ENCODE measurements around the gene PSAP.

Gene PSAP

DNA sequence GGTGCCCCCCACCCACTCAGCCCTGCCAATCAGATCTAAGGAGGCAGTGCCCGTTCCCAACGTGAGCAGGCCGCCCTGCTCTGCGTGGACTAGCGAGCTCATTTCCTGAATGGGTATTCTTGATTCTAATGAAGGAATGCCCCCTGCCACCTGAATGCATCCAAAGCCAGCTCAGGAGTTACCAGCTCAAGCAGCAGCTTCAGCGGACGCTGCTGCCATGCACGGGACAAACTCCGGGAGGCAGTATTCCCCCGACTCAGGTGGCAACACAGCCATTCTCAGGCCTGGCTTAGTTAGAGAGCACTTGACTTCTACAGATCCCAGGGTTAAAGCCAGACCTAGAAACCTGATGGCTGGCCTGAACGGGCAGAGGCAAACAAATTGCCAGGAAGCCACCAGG lies 25.8 kb downstream of the PSAP start:
- no peak for DNase-seq (ENCODE audit: low spot score)

DNA sequence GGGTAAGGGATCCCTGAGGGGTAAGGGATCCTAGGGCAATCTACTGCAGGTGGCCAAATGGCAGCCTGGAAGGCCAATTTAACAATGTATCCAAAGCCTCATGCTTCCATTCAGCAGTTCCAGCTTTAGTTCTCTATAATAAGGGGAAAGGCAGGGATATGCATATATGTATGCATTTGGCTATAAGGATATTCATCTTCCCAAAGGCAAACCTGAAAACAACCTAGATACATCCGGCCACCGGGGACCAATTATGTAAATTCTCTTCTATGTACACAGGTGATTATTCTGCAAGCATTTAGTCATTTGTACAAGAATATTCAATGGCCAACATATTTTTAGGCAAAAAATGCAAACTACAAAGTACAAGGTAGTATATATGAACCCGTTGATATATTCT lies 26.7 kb downstream of the PSAP start:
- DNase-seq (ENCODE audit: low spot score): no peak

DNA sequence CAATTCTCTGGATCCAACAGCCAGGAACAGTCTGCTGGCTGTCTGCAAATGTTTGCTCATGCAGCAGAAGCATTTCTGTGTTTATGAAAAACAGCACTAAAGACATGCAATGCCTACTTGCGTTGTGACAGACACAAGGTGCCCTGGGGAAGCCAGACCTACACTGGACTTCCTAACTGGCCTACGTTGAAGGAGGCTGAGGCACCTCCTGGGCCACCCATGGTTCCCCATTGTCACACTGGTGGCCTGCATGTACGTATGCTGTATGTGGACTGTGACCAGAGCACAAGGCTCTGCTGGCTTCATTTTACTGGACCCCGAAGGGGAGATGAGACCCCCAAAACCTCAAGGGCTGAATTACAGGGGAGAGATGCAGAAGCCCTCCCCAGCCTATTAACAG lies 27.7 kb downstream of the PSAP start:
- no peak for DNase-seq (ENCODE audit: low spot score)

DNA sequence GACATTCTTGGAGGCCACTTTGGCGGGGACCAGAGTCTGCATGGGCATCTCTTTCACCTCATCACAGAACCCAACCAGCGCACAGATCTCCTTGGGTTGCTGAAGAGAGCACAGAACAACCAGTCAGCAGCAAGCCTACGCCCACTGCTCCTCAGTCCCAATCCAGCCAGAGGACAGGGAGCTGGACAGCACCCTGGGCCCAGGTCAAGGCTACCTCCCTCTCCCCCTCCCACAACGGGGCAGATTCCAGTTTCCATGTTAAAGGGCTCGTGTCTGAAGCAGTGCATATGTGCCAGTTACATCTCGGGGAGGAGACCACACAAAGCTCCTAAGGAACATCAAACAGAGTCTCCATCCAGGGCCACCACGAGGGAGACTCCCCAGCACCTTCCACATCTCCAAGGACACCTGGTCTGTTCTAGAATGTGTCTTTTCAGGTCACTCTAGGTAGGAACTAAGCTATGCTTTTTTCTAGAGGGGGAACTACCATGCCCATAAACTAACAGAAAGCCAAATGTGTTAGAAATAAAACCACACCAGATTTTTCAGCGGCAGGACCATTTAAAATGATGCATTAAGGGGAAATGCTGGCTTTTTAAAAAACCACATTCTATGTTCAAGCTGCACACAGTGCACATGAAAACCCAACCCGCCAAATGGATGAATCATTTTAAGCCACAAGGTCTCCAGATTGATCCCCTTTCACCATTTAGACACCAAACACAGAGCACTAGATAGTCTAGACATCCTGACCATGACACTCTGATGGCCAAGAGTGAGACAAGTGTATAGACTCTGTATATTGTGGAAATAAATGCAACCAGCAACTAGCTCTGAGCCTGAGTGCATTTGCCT lies 28.9 kb downstream of the PSAP start:
- no peak for DNase-seq (ENCODE audit: low spot score)

DNA sequence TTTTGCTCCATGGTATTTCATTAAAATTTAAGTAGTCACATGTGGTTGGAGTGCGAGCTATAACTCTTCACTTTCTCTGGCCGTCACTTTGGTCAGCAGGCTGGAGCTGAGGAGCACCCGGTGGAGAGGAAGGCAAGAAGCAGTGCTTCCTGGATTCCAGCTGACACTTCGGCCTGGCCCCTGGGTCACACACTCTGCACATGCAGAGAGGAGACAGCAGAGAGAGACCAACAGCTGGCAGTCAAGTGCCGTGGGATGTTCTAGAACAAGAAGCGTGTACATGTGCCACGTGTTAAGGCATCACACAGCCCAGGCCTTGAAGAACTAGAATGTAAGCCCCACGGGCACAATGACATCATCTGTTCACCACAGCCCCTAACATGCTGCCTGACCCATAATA lies 30.1 kb downstream of the PSAP start:
- no peak for DNase-seq (ENCODE audit: low spot score)

DNA sequence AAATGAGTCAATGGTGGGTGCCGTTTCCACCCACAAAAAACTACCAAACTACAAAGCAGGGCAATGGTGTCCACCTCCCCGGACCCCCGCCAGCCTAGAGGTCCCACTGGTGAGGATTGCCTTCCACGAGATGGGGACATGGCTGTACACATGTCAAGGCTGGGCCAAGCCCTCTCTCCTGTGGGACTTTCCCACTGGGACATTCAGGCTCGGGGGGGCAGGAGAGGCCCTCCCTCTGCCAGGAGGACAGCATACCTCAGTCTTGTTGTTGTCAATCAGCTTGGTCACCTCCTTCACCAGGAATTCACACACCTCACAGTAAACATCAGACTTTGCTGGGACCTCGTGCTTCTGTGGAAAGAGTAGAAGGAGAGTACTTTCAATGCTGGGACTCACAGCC lies 31.1 kb downstream of the PSAP start:
- no peak for DNase-seq (ENCODE audit: low spot score)

DNA sequence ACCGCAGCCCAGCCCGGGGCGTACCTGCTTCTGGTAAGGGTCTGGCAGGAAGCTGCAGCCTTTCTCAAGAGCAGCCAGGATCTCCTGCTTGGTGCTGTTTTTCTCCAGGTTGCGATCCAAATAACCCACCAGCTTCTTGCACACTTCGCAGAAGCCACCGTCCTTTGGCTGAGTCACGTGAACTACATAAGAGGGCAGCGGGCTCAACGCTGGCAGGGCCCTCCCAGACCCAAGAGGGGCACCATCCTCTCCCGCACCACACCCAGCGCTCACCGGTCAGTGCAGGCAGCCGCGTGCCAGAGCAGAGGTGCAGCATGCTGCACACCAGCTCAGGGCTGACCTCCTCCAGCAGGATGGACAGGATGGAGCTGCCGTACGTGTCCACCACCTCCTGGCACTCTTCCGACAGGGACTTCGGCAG lies 31.6 kb downstream of the PSAP start:
- no peak for DNase-seq (ENCODE audit: low spot score)

DNA sequence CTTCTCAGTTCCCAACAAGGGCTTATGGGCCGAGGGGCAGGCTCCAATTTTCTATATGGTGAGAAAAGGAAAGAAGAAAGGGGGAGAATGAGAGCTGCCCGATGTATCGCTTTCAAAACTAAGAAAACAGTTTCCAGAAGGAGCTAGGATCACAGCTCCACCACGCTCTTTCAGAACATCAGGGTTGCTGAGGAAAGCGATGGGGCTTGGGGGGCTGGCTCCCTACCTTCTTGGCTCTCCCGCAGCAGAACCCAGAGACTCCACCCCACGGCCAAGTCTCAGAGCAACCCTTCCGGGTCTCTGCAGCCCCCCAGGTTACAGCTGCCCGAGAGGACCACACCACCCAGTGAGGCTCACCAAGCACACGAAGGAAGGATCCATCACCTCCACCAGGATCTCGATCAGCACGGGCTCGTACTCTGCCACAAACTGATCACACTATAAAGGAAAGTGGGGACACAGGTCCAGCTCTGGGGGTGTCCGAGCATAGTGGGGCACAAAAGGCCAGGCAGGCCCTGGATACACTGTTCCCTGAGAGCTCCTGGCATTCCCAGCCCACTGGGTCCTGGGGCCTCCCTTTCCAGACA lies 32.3 kb downstream of the PSAP start:
- DNase-seq (ENCODE audit: low spot score): no peak

DNA sequence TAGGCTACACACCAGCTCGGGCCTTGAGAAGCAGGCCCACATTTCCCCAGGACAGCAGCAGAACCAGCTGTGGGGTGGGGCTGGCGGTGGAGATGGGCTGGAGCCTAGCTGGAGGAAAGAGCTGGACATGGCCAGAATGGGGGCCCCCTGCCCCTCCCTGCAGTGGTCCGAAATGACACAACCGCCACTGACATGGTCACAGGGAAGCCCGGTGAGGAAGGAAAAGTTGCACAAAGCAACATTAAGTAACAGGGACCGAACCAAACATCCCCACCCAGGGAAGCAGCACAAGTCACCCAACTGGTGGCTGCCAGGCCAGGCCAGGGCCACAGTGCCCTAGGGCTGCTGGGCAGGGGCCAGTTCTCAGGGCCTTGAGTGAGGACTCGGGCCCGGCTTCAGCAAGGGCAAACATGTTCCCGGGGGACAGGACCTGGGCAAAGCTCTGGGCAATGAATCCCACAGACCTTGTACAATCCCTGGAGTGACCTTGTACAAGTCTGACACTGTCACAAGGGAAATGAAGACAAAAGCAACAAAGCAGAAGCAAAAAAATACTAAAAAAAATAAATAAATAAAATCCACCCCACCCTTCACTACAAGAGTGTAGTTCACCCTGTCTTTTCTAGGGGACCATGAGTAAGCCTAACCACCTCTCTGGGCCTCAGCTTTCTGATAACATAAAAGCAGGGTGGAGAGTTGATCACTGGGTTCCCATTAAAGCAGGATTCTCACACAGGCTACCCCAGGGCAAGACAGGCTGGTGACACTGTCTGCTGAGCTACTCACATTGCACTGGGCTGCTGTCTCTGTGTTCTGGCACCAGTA lies 33.0 kb downstream of the PSAP start:
- DNase-seq (ENCODE audit: low spot score): no peak

DNA sequence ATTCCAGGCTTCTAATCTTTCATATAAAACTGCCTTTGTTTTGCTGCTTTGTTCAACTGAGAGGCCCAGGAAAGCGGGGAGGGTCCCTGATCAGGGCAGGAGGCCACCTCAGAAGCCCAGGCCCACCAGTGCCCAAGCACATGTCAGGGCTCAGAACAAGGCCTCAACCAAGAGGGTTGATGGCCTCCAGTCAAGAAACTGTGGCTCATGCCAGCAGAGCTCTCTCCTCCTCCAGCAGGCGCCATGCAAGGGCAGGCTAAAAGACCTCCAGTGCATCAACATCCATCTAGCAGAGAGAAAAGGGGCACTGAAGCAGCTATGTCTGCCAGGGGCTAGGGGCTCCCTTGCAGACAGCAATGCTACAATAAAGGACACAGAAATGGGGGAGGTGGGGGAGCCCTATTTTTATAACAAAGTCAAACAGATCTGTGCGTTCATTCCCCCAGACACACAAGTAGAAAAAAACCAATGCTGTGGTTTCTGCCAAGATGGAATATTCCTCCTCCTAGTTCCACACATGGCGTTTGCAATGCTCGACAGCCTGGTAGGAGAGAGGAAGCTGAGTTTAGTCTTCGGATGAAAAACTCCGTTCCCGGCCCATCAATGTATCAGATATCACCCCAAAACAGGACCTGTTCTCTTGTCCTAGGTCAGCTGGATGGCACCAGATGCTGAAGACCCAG lies 34.0 kb downstream of the PSAP start:
- no peak for DNase-seq (ENCODE audit: low spot score)

DNA sequence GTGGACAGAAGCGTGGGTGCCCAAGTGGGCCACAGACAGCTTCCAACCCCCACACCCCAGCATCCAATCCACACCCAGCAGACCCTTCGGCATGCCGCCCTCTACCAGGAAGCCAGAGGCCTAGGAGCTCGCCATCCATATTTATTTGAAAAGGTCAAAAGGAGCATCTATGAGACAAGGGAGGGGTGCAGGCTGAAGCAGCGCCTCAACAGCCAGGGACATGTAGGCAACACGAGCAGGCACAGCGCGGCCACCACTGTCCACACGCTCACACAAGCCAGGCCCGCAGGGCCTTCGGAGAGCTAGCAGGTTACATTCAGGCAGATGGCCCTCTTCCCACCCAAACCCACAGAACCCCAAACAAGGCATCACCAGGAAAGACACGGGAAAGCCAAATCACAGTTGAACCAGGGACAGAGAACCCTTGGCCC lies 34.6 kb downstream of the PSAP start:
- no peak for DNase-seq (ENCODE audit: low spot score)

DNA sequence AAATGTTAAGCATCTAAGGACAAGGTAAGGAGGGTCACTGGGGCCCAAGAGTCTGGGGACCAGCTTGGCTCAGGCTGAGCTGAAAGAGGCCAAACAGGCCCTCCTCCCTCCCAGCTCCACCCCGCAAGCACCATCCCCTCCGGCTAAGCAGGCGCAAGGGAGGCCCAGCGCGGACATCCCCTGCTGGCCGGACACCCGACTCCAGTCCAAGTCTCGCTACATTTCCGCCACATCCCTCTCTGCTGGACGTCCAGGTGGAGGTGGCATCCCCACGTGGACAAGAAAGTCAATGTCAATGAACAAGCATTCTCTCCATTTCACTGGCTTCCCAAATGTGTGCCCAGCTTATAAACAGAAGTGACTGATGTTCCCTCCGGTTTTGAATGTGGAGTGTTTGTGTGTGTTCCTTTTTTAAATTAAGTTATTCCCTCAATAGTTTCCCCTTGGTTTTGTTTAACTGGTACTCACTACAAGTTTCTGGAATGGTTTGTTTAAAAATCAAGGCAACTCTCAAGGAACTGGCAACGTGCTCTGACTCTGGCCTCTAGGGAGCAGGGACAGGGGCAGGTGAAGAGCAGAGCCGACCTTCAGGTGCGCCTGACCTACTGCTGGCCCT lies 35.4 kb downstream of the PSAP start:
- DNase-seq (ENCODE audit: low spot score): no peak

DNA sequence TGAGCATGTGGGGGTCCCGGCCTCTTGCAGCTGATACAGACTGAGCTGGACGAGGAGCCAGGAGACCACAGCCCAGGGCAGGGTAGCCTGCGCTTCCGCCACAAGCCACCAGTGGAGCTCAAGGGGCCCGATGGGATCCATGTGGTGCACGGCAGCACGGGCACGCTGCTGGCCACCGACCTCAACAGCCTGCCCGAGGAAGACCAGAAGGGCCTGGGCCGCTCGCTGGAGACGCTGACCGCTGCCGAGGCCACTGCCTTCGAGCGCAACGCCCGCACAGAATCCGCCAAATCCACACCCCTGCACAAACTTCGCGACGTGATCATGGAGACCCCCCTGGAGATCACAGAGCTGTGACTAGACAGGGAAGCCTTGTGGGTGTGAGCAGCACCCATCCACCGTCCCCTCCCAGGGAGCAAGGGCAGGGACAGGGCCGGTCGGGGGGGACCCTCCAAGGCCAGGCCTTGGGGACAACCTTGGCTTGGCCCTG lies 36.1 kb downstream of the PSAP start:
- DNase-seq (ENCODE audit: low spot score): no peak

DNA sequence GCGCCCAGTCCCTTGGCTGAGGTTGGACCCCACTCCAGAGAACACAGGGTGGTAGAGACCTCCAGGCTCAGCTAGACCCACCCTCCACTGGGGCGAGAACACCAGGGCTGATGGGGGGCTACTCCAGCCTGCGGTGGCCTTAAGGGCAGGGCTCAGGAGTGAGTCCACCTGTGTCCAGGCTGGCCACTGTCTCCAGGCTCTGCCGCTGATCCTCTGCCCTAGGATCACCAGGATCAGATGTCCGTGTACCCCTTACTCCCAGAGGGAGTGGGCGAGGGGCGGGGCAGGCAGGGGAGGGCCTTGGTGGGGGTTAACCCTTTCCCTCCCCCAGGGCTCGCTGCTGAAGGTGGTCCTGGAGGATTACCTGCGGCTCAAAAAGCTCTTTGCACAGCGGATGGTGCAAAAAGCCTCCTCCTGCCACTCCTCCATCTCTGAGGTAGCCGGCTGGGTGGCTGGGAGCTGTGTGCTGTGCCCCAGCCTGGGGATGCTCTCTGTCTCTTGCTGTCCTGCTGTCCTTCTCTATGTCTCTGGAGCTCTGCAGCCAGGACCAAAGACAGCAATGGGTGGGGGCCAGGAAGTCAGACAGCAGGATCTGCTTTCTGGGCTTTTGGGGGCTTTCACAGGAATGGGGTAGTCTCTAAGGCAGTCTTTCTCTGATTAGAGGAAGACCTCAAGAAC lies 38.0 kb downstream of the PSAP start:
- DNase-seq (ENCODE audit: low spot score): peak; percentile 42

DNA sequence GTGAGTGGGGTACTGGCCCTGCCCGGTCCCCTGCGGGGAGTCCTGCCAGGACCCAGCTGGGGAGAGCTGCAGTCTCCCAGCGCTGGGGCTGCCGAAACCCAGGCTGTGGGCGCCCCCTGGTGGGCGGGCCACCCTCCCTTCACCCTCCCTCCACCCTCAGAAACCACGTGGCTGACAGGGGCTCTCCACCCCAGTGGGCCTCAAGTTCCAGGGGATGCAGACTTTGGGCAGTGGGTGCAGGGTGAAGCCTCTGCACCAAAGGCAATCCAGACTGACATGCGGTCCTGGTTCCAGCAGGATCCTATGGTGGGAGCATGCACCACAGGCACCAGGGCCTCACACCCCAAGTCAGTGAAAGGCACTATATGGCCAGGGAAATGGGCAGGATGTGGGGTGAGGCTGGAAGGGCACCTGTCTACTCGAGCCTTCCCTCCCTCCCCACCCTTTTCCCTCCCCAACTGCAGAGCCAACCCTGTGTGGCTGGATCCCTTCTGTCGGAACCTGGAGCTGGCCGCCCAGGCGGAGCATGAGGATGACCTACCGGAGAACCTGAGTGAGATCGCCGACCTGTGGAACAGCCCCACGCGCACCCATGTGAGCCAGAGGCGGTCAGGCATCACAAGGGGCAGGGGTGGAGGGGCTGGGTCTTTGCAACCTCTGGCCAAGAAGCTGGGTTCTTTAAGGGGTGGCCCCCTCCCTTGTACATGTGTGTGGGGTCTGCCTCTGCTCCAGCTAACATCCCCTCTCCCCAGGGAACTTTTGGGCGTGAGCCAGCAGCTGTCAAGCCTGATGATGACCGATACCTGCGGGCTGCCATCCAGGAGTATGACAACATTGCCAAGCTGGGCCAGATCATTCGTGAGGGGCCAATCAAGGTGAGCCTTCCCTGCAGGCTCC lies 38.8 kb downstream of the PSAP start:
- peak; percentile 80 for DNase-seq (ENCODE audit: low spot score)

DNA sequence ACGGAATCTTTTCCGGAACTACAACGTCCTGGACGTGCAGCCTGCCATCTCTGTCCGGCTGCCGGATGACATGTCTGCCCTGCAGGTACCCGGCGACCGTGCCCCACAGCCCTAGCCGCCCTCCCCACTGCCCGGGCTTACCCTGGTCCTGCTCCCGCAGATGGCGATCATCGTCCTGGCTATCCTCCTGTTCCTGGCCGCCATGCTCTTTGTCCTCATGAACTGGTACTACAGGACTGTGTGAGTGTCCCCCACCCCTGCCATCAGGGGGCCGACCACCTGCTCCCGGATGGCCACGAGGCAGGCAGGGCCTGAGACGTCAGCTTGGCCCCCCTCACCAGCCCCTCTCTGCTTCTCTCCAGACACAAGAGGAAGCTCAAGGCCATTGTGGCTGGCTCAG lies 39.7 kb downstream of the PSAP start:
- no peak for DNase-seq (ENCODE audit: low spot score)

DNA sequence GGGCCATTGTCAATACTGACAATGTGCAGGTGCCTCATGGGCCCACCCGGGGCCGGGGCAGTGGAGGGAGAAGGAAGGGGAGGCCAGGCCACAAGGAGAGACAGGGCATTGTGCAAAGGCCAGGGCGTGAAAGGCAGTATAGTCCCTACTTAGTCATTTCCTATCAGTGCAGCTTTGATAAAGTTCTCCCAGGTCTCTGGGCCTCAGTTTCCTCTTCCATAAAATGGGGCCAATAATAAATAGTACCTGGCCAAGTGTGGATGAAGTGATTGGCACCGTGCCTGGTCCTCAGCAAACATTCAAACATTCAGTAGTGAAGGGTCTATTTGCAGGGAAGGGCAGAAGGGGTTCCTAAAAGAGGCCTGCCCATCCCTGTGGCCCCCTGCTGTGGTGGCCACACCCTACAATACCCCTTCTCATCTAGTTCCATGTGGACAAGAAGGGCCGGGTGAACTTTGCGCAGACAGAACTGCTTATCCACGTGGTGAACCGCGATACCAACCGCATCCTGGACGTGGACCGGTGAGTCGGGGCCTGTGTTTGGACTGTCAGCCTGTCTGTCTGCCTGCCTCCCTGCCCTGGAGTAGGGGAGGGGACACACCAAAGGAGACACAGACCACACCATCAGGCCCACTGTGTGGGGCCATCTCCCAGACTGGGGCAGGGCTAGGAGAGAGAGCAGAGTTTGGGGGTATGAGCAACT lies 40.9 kb downstream of the PSAP start:
- DNase-seq (ENCODE audit: low spot score): no peak

DNA sequence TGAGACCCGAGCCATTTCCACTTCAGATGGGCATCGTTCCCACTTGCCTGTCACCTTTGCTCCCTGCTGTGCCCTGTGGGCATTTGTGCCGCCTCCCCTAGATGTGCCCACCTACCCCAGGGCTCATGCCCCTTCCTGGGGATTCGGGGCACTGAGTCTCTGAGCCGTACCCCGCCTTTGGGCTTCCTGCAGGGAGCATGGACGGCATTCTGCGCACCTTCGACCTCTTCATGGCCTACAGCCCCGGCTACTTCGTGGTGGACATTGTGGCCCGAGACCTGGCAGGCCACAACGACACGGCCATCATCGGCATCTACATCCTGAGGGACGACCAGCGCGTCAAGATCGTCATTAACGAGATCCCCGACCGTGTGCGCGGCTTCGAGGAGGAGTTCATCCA lies 41.4 kb downstream of the PSAP start:
- DNase-seq (ENCODE audit: low spot score): no peak
